ENCODE measurements around the gene TECPR2. TPM values are rescaled to one million over a fixed set of nuclear protein-coding genes. Genes with fewer than 3 reads are reported as not detected.
"Not testable (repeated sequence)": the region's sequence is repeated elsewhere in the genome, so short reads cannot be mapped to it uniquely, and the experiment has no call there.

Gene TECPR2
- 38.1 TPM for total RNA-seq

- DNase-seq (ENCODE audit: low spot score), result peak; percentile 98
Observed at GRCh38 chr14:102362545-102363181, at the start of gene TECPR2, which contains the start of gene CINP. TSS of gene TECPR2 (plus strand) at chr14:102362941. CDS start at chr14:102376722, 13,781 bp downstream. TSS of gene CINP (minus strand) at chr14:102362890. CDS start at chr14:102362851, 39 bp downstream.

- DNase-seq (ENCODE audit: low spot score), result peak; percentile 86
Observed at GRCh38 chr14:102314242-102315011, 48.3 kb upstream of the TECPR2 start.

GRCh38 chr14:102315121-102315520 lies 47.6 kb upstream of the TECPR2 start:
- no peak for DNase-seq (ENCODE audit: low spot score)

GRCh38 chr14:102316338-102316742 lies 46.4 kb upstream of the TECPR2 start:
- DNase-seq (ENCODE audit: low spot score), result peak; percentile 68

- DNase-seq (ENCODE audit: low spot score), result peak; percentile 95
Observed at GRCh38 chr14:102316743-102317563, 45.8 kb upstream of the TECPR2 start.

- no peak for DNase-seq (ENCODE audit: low spot score)
Observed at GRCh38 chr14:102317564-102318248, 45.0 kb upstream of the TECPR2 start.

- no peak for DNase-seq (ENCODE audit: low spot score)
Observed at GRCh38 chr14:102318781-102319276, 43.9 kb upstream of the TECPR2 start.

GRCh38 chr14:102319351-102320032 lies 43.2 kb upstream of the TECPR2 start, which contains the start of gene ZNF839:
TSS of gene ZNF839 (plus strand) at chr14:102319746. CDS start at chr14:102319766, 20 bp downstream.
- peak; percentile 93 for DNase-seq (ENCODE audit: low spot score)

- DNase-seq (ENCODE audit: low spot score), result peak; percentile 38
Observed at GRCh38 chr14:102320033-102320660, 42.6 kb upstream of the TECPR2 start.

GRCh38 chr14:102320671-102321455 lies 41.9 kb upstream of the TECPR2 start:
- DNase-seq (ENCODE audit: low spot score), result no peak

GRCh38 chr14:102321456-102322422 lies 41.0 kb upstream of the TECPR2 start:
- DNase-seq (ENCODE audit: low spot score), result no peak

- peak; percentile 65 for DNase-seq (ENCODE audit: low spot score)
Observed at GRCh38 chr14:102323102-102323501, 39.6 kb upstream of the TECPR2 start.

GRCh38 chr14:102325791-102326345 lies 36.9 kb upstream of the TECPR2 start:
- no peak for DNase-seq (ENCODE audit: low spot score)

GRCh38 chr14:102326583-102326982 lies 36.2 kb upstream of the TECPR2 start:
- no peak for DNase-seq (ENCODE audit: low spot score)

- DNase-seq (ENCODE audit: low spot score), result not testable (repeated sequence)
Observed at GRCh38 chr14:102329381-102329780, 33.4 kb upstream of the TECPR2 start.

- no peak for DNase-seq (ENCODE audit: low spot score)
Observed at GRCh38 chr14:102330806-102331205, 31.9 kb upstream of the TECPR2 start.

GRCh38 chr14:102333390-102333789 lies 29.4 kb upstream of the TECPR2 start:
- DNase-seq (ENCODE audit: low spot score), result no peak

All from mucosa of gallbladder (tissue), 1 donor.